Fibroblast of lung (primary cell): ENCODE data around the gene CLSTN2. TPM values are rescaled to one million over a fixed set of nuclear protein-coding genes. Genes with fewer than 3 reads are reported as not detected.

Experiments used
- DNase-seq, 2 donors: peaks; one replicate each; pipeline versions ENCODE4 v3.0.0 to v3.0.0-alpha.2; 2010; ENCODE audit warnings: low read depth in 2 of 2
- H2AFZ ChIP-seq: 2 replicates; pipeline ENCODE4 v1.5.1; 2012; ENCODE audit warnings: low read length, control low read depth, inconsistent platforms
- H3K27ac ChIP-seq: 2 replicates; pipeline ENCODE4 v1.5.1; 2011; ENCODE audit warnings: low read length, control low read depth; ENCODE audit not compliant: insufficient read depth
- H3K27me3 ChIP-seq: 2 replicates; pipeline ENCODE4 v1.5.1; 2011; ENCODE audit warnings: mild to moderate bottlenecking, low read length; ENCODE audit not compliant: control insufficient read depth, insufficient read depth
- H3K36me3 ChIP-seq: 2 replicates; pipeline ENCODE4 v1.5.1; 2011; ENCODE audit warnings: low read length; ENCODE audit not compliant: control insufficient read depth, insufficient read depth
- H3K4me1 ChIP-seq: 2 replicates; pipeline ENCODE4 v1.5.1; 2011; ENCODE audit warnings: low read length; ENCODE audit not compliant: control insufficient read depth, insufficient read depth; ENCODE audit errors: extremely low read depth
- H3K4me2 ChIP-seq: 2 replicates; pipeline ENCODE4 v1.5.1; 2011; ENCODE audit warnings: low read length, control low read depth; ENCODE audit not compliant: insufficient read depth; ENCODE audit errors: extremely low read depth
- H3K4me3 ChIP-seq, 4 experiments: fragments of 200-600 bp in 1 of 4; sonication (generic) in 1 of 4; replicated peaks in 1 of 4; 2 replicates each; pipeline ENCODE4 v1.5.1; 2011 to 2016; ENCODE audit warnings: low read length in 4 of 4, low read depth in 3 of 4, mild to moderate bottlenecking in 3 of 4, control low read depth in 2 of 4, inconsistent platforms in 1 of 4, mixed read lengths in 1 of 4; ENCODE audit not compliant: insufficient read depth in 1 of 4; ENCODE audit errors: control extremely low read depth in 1 of 4
- H3K79me2 ChIP-seq: 2 replicates; pipeline ENCODE4 v1.5.1; 2012; ENCODE audit warnings: mild to moderate bottlenecking, low read length, inconsistent platforms; ENCODE audit not compliant: control insufficient read depth, insufficient read depth
- H3K9ac ChIP-seq: 2 replicates; pipeline ENCODE4 v1.5.1; 2011; ENCODE audit warnings: mild to moderate bottlenecking, low read length, control low read depth; ENCODE audit not compliant: insufficient read depth
- H3K9me3 ChIP-seq: 2 replicates; pipeline ENCODE4 v1.5.1; 2012; ENCODE audit warnings: low read depth, low read length; ENCODE audit not compliant: control insufficient read depth, insufficient read depth
- H4K20me1 ChIP-seq: 2 replicates; pipeline ENCODE4 v1.5.1; 2011; ENCODE audit warnings: low read length; ENCODE audit not compliant: control insufficient read depth, insufficient read depth; ENCODE audit errors: extremely low read depth
- EZH2 ChIP-seq: IDR thresholded peaks from 2 replicates; pipeline ENCODE4 v1.5.1; 2012; ENCODE audit warnings: low read length, control low read depth, mild to moderate bottlenecking; ENCODE audit errors: missing control alignments
- polyA plus RNA-seq, 2 donors: library from polyadenylated mRNA; depleted of rRNA in 1 of 2; stranded (reverse) in 1 of 2; unstranded in 1 of 2; fragments of >200 nt; gene quantifications; 2 replicates each; pipeline ENCODE4 v1.2.1, GENCODE V29; 2011 to 2012; ENCODE audit warnings: missing spikeins in 1 of 2
- total RNA-seq: library from RNA; depleted of rRNA; stranded (reverse); fragments of >200 nt; gene quantifications from 2 replicates; pipeline ENCODE4 v1.2.1, GENCODE V29; 2014
- TF ChIP-seq, protein P1 (sequence below), 2 donors: IDR thresholded peaks in 1 of 2; conservative IDR thresholded peaks in 1 of 2; 1 replicate in 1 of 2; 2 replicates in 1 of 2; pipeline ENCODE4 v1.5.1; 2011 to 2012; ENCODE audit warnings: low read length in 2 of 2, control low read depth in 1 of 2, inconsistent platforms in 1 of 2, low read depth in 1 of 2, mild to moderate bottlenecking in 1 of 2

The CLSTN2 gene
- total and polyA plus RNA-seq, 2 donors (not counting 1 experiment from before 2014, with no cell fraction given): under 0.01 to 1.3 TPM

- Histone ChIP-seq H3K9ac (no peak overlapping the region), H3K4me2 (no peak overlapping the region), H3K9me3 (no peaks in the 10 kb centered on the region), H3K79me2 (no peaks in the 10 kb centered on the region), H2AFZ (no peak overlapping the region), H3K27me3 (no peaks in the 10 kb centered on the region), H4K20me1 (no peaks in the 10 kb centered on the region), H3K4me1 (no peaks in the 10 kb centered on the region), H3K27ac (no peak overlapping the region), H3K4me3 (no peak overlapping the region), H3K36me3 (no peaks in the 10 kb centered on the region)
- DNase-seq: no peak
- TF ChIP-seq EZH2: no peak
- TF ChIP-seq, protein P1, sequence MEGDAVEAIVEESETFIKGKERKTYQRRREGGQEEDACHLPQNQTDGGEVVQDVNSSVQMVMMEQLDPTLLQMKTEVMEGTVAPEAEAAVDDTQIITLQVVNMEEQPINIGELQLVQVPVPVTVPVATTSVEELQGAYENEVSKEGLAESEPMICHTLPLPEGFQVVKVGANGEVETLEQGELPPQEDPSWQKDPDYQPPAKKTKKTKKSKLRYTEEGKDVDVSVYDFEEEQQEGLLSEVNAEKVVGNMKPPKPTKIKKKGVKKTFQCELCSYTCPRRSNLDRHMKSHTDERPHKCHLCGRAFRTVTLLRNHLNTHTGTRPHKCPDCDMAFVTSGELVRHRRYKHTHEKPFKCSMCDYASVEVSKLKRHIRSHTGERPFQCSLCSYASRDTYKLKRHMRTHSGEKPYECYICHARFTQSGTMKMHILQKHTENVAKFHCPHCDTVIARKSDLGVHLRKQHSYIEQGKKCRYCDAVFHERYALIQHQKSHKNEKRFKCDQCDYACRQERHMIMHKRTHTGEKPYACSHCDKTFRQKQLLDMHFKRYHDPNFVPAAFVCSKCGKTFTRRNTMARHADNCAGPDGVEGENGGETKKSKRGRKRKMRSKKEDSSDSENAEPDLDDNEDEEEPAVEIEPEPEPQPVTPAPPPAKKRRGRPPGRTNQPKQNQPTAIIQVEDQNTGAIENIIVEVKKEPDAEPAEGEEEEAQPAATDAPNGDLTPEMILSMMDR (conservative IDR thresholded peaks at IDR 0.05 in 1 of 2, IDR thresholded peaks at IDR 0.05 in 1 of 2; ENCODE audit: low read depth in 1 of 2, low read length in 2 of 2): no peak
Observed at GRCh38 chr3:140134231-140134965, 199.4 kb downstream of the CLSTN2 start.

GRCh38 chr3:140135461-140135860, 200.5 kb downstream of the CLSTN2 start:
- Histone ChIP-seq H3K36me3 (no peaks in the 10 kb centered on the region), H3K9me3 (no peaks in the 10 kb centered on the region), H2AFZ (no peak overlapping the region), H3K4me2 (no peak overlapping the region), H4K20me1 (no peaks in the 10 kb centered on the region), H3K9ac (no peak overlapping the region), H3K27me3 (no peaks in the 10 kb centered on the region), H3K4me3 (no peak overlapping the region), H3K4me1 (no peaks in the 10 kb centered on the region), H3K27ac (no peak overlapping the region), H3K79me2 (no peaks in the 10 kb centered on the region)
- TF ChIP-seq EZH2: no peak
- TF ChIP-seq, protein P1 (conservative IDR thresholded peaks at IDR 0.05 in 1 of 2, IDR thresholded peaks at IDR 0.05 in 1 of 2; ENCODE audit: low read depth in 1 of 2, low read length in 2 of 2): no peak
- no peak for DNase-seq

DNA sequence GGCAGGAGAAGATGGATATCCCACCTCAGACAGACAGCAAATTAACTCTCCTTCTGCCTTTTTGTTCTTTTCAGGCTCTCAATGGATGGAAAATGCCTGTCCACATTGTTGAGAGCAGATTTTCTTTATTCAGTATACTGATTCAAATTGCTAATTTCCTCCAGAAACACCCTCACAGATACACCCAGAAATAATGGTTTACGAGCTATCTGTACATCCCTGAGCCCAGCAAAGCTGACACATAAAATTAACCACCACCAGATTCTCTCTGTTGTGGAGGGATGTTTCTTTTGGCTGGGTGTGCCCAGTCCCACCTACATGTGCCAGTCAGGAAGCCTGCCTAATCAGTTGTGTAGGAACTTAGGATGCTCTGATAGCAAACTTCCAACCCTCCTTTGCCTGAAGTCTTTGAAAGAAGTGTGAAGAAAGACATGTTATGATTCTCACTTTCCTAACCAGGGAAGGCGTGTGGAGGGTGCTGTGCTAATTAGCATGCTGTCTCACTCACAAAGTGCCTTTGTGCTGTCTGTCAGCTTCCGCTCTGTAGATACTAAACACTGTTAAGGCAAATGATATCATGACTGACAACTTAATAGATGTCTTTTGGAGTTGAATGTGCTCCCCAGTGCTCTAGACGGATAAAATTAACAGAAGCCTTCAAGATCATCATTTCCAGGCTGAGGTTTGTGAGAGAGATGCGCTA, 208.5 kb downstream of the CLSTN2 start:
- H4K20me1 ChIP-seq: no peaks in the 10 kb centered on the region
- no peak overlapping the region for H3K27ac ChIP-seq
- no peak overlapping the region for H2AFZ ChIP-seq
- H3K27me3 ChIP-seq: no peaks in the 10 kb centered on the region
- H3K4me2 ChIP-seq: no peak overlapping the region
- no peak for TF ChIP-seq EZH2
- TF ChIP-seq, protein P1 (conservative IDR thresholded peaks at IDR 0.05 in 1 of 2, IDR thresholded peaks at IDR 0.05 in 1 of 2; ENCODE audit: low read depth in 1 of 2, low read length in 2 of 2): no peak
- DNase-seq: no peak
- H3K4me3 ChIP-seq: no peak overlapping the region
- H3K9me3 ChIP-seq: no peaks in the 10 kb centered on the region
- no peak overlapping the region for H3K9ac ChIP-seq
- H3K79me2 ChIP-seq: no peaks in the 10 kb centered on the region
- H3K36me3 ChIP-seq: no peaks in the 10 kb centered on the region
- H3K4me1 ChIP-seq: no peaks in the 10 kb centered on the region
